HG03280 (cell line): ENCODE results near the gene UQCRC1.

Experiments used
- ATAC-seq: cut with Tn5 transposase; IDR thresholded peaks from one replicate; pipeline ENCODE4 v1.9.1; 2021; ENCODE audit warnings: mild to moderate bottlenecking, moderate library complexity; ENCODE audit not compliant: unreplicated experiment

The UQCRC1 gene

DNA sequence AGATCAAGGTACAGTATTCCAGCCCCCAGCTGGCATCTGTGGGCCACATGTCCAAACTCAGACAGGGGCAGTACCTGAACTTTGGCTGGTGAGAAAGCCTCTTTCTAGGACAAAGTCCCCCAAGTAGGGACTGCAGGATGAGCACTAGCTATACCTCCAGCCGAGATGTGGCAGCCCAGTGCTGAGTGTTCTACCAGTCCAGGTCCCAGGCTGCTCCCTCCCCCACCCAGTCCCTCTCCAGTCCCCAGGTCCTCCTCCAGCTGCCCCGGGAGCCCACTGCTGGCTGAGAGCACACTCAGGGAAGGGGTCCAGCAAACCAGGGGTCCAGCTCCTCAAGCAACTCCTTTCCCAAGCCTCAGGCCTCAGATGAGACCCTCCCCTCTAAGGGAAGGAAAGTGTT lies 24.3 kb upstream of the UQCRC1 start:
- ATAC-seq = no peak

DNA sequence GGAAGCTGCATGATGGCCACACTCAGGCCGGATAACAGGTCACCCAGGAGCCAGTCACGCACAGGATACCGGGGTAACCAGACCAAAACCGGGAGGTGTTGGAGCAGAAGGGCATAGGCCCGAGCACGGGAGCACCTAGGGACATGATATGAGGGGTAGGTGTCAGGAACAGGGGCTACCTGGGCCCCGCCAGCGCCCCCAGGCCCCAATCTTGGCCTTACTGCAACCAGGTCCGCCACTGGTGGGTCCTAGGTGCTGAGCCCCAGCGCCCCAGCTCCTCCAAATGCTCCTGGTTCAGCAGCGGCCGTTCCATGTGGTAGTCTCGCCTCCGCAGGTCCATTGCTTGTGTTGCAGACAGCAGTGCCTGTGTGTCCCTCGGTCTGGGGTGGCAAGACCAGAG lies 23.8 kb upstream of the UQCRC1 start:
- no peak for ATAC-seq

- no peak for ATAC-seq
Measured at GRCh38 chr3:48631516-48632448, 22.3 kb upstream of the UQCRC1 start.

DNA sequence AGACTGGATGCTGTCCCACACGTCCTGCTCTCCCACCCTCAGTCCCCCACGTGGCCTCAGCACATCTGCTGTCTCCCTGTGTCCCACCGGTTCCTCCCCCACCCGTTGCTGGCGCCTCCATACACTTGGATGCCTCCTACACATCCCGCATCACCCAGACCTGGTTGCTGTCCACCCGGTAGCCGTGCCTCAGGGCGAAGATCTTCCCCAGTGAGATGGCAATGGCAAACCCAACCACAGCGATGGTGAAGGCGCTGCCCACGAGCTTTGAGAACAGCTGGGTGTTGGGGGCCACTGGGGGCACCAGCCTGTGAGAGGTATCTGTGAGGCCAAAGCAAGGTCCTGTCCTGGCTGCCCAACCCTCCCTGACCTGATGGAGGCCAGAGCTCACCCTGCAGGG lies 21.4 kb upstream of the UQCRC1 start:
- ATAC-seq = no peak

- ATAC-seq = no peak
Measured at GRCh38 chr3:48630407-48630806, 21.0 kb upstream of the UQCRC1 start.

- ATAC-seq = no peak
Measured at GRCh38 chr3:48629894-48630293, 20.4 kb upstream of the UQCRC1 start.

DNA sequence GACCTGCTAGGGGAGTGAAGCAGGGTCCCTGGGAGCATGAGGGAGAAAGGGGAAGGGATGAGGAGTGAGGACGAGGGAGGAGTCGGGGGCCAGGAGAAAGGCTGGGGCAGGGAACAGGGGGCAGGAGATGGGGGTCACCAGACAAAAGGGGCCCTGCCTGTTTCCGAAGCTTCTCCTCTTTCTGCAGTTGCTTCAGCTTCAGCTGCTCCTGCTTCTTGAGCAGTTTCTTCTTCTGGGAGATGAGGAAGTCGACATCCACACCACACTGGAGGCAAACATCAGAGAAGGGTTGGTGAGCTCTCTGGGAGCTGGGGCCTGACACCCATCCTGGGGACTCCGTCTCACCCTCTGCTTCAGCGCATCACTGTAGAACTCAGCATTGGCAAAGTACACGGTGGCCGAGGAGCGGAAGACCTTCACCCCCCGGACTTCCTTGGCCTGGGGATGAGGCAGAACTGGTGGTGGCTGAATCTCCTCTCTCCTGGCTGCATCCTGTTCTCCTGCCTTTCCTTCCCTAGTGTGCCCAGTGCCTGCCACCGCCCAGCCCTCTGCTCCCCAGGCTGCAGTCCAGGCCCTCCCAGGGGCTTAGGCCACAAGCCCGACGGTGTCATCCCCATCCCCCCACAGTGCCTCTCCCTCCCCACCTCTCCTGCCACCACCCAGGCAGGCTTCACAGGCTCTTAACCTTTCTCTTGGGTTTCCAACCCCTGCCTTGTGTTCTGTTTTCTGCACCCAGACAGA lies 19.0 kb upstream of the UQCRC1 start:
- no peak for ATAC-seq

- no peak for ATAC-seq
Measured at GRCh38 chr3:48625600-48625999, 16.2 kb upstream of the UQCRC1 start.

GRCh38 chr3:48624767-48625166 lies 15.3 kb upstream of the UQCRC1 start:
- ATAC-seq = no peak

- ATAC-seq = no peak
Measured at GRCh38 chr3:48623851-48624547, 14.6 kb upstream of the UQCRC1 start.

DNA sequence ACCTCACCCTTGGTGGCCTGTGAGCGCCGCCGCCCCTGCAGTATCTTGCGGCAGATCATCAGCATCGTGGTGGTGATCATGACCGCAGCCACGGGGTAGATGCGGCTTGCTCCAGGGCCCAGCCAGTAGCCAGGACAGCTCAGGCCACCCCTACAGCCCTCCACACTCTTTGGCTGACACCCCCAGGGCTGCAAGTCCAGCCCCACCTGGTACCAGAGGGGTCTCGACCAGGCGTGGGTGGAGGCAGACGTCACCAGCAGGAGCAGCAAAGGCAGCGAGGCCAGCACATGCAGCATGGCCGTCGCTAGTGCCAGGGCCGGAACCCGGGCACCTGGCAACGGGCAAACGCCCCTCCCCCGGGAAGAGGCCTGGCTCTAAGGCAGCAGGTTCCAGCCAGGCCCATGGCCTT lies 12.0 kb upstream of the UQCRC1 start, which contains the start of gene TMEM89:
TSS of gene TMEM89 (minus strand) at position 309 of the 409 bp plus-strand sequence. CDS start at position 296, 13 bp downstream.
- no peak for ATAC-seq

- ATAC-seq = no peak
Measured at GRCh38 chr3:48619541-48620524, 10.4 kb upstream of the UQCRC1 start.

DNA sequence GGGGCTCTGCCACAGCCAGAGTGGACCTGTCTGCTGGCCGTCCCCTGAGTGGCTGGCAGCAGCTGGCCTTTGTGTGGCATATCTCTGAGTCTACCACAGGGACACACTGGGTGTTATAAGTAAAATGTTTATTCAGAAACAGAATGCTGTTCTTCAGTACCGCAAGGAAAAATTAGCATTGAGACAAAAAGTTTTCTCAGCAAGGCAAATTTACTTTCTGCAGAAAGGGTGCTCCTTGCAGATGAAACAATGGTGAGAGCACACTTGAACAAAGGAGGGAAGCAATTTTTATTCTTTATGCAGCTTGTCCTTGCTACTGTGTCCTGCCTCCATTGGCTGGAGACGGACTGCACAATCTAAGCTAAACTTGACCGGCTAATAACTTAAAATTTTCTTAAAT lies 8.1 kb upstream of the UQCRC1 start:
- ATAC-seq = no peak

DNA sequence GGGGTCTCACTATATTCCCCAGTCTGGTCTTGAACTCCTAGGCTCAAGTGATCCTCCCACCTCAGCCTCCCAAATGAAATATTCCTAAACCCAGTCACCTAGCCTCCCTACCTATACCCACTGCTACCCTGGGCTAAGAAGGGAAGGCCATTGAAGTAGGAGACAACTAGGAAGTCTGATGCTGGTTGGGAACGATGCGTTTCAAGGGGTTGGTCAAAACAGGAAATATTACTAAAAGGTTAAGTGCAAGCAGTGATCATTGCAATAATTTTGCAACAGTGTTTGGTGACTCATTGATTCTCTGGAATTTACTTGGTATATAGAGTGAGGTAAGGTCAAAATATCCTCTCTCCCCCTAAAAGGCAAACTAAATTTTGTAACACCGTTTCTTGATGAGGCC lies 4.6 kb upstream of the UQCRC1 start:
- no peak for ATAC-seq

DNA sequence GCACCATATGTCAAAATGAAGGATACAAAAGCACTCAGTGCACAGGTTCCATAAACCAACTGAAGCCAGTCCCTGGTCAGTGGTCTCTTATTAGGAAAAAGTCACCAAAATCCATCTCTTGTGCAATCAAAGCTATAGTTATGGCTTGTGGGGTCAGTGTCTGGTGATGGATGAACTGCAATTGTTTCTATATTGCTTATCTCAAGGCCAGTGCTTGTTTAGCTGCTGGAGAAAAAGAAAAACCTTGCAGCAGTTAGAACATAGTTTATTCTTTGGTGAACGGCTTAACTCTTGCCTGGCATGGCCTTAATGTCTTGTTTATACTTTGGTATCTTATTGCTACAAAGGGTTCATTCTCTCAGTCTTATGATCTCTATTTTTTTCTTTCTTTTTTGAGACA lies 2.9 kb upstream of the UQCRC1 start:
- ATAC-seq = no peak

- no peak for ATAC-seq
Measured at GRCh38 chr3:48607519-48607918, 1.9 kb downstream of the UQCRC1 start.

- no peak for ATAC-seq
Measured at GRCh38 chr3:48601622-48601994, 7.8 kb downstream of the UQCRC1 start.

DNA sequence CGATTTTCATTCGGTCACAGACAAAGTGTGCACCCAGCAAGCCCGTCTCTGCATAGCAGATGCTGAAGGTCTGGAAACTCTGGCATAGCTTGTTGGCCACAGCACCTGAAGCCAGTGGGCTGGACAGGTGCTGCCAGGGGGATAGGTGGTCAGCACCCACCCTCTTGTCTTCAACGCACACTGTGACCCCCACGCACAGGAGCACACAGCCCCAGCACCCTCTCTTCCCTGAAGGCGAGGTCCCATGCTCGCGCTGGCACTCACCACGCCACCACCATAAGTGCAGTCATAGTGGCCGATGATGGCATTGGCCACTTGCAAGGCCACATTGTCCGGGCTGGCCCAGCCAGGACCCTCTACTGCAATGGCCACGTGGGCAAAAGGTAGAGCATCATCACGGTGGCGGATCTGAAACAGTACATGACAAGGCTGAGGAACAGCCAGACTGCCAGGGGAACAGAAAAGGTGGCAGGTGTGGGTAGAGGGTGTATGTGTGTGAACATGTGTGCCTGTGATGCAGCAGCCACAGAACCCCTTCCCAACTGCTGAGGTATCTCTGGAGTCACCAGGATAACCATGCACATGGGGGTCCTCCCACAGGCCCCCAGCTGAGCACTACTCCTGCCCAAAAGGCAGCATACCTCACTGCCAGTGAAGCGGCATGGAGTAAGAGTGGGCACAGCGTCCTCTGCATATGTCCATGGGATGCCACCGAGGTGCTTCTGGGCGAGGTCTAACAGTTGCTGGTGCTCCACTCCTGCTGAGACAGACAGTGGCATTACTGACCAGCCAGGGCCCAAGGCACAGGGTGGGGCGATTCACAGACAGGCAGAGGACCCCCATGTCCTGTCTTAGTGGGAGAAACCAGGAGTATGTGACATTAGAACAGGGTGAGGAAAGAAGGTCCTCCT lies 8.5 kb downstream of the UQCRC1 start:
- ATAC-seq = no peak
